Lung (tissue), 12 donors: ENCODE data around the gene TPMT. TPM values are rescaled to one million over a fixed set of nuclear protein-coding genes. Genes with fewer than 3 reads are reported as not detected.

Experiments used
- ATAC-seq: fragments of 200-7000 bp; cut with Tn5 transposase; one replicate; pipeline ENCODE4 v1.9.1; 2020; ENCODE audit warnings: moderate number of reproducible peaks; ENCODE audit not compliant: insufficient read depth, low FRiP score
- DNase-seq, 3 donors: peaks; one replicate each; pipeline ENCODE4 v3.0.0-alpha.2; 2013 to 2017
- H3K27ac ChIP-seq, 2 donors: one replicate each; pipeline ENCODE4 v1.5.1; 2013; ENCODE audit warnings: mild to moderate bottlenecking in 2 of 2, moderate library complexity in 2 of 2, control low read depth in 1 of 2, inconsistent platforms in 1 of 2, low read depth in 1 of 2, low read length in 1 of 2
- H3K27me3 ChIP-seq, 3 donors: one replicate each; pipeline ENCODE4 v1.5.1; 2013; ENCODE audit warnings: low read length in 2 of 3; ENCODE audit not compliant: control insufficient read depth in 3 of 3, insufficient read depth in 3 of 3
- H3K36me3 ChIP-seq, 4 donors: one replicate each; pipeline ENCODE4 v1.5.1; 2013; ENCODE audit warnings: low read length in 4 of 4, mild to moderate bottlenecking in 1 of 4, moderate library complexity in 1 of 4; ENCODE audit not compliant: control insufficient read depth in 4 of 4, insufficient read depth in 4 of 4
- H3K4me1 ChIP-seq, 5 donors: one replicate each; pipeline ENCODE4 v1.5.1; 2013; ENCODE audit warnings: low read length in 5 of 5, mild to moderate bottlenecking in 2 of 5, moderate library complexity in 1 of 5; ENCODE audit not compliant: control insufficient read depth in 5 of 5, insufficient read depth in 5 of 5
- H3K4me3 ChIP-seq: one replicate; pipeline ENCODE4 v1.5.1; 2013; ENCODE audit warnings: mild to moderate bottlenecking, control low read depth, moderate library complexity
- H3K9ac ChIP-seq, 2 donors: one replicate each; pipeline ENCODE4 v1.5.1; 2013; ENCODE audit warnings: low read length in 2 of 2, control low read depth in 1 of 2; ENCODE audit not compliant: insufficient read depth in 1 of 2
- H3K9me3 ChIP-seq, 4 donors: one replicate each; pipeline ENCODE4 v1.5.1; 2013; ENCODE audit warnings: low read length in 3 of 4, mild to moderate bottlenecking in 1 of 4, moderate library complexity in 1 of 4; ENCODE audit not compliant: control insufficient read depth in 4 of 4, insufficient read depth in 3 of 4
- CTCF ChIP-seq: IDR thresholded peaks from 2 replicates; pipeline ENCODE4 v1.5.1; 2012; ENCODE audit warnings: mild to moderate bottlenecking; ENCODE audit errors: control extremely low read depth, extremely low read depth
- WGBS, 2 donors: extraction: QIAGEN DNeasy Blood & Tissue Kit; methylation state at CpG; one replicate each; pipeline ENCODE4 v1.1.7; 2013; 5-methylcytosine and 5-hydroxymethylcytosine counted together
- polyA plus RNA-seq, 2 donors: library from polyadenylated mRNA; stranded (reverse); fragments of 200-250 nt; gene quantifications; one replicate each; pipeline ENCODE4 v1.2.1, GENCODE V29; 2013
- total RNA-seq, 2 donors: library from RNA; depleted of rRNA in 1 of 2; stranded (reverse); fragments of >200 nt in 1 of 2; gene quantifications; one replicate each; pipeline ENCODE4 v1.2.1, GENCODE V29; 2014 to 2021
- donor health status: control.
- donor health status: control.
- donor health status: Bipolar disorder and iron deficiency.
- donor health status: healthy.
- donor health status: DM: yes; HTN: yes; CAD: no.

Gene TPMT
- total and polyA plus RNA-seq, 4 donors: 9.6 to 17.6 (median 13.8) TPM

GRCh38 chr6:18081025-18081668 lies 73.7 kb downstream of the TPMT start:
- DNase-seq (no peak), ATAC-seq (no peak)
- Histone ChIP-seq H3K4me3 (no peak overlapping the region), H3K27me3 (no peaks in the 10 kb centered on the region), H3K36me3 (no peaks in the 10 kb centered on the region), H3K9ac (no peak overlapping the region), H3K27ac (no peak overlapping the region), H3K4me1 (no peaks in the 10 kb centered on the region), H3K9me3 (peaks cover 0 to 2% (median 0%) of the 10 kb centered on the region in 4 donors)
- no peak for TF ChIP-seq CTCF
- WGBS, 2 donors: 82 to 89% methylated on average over 11 of the region's 11 CpGs

GRCh38 chr6:18080544-18080943 lies 74.3 kb downstream of the TPMT start:
- no peak overlapping the region for H3K9ac ChIP-seq
- no peaks in the 10 kb centered on the region for H3K27me3 ChIP-seq
- 92 to 98% methylated on average over 4 of the region's 4 CpGs for WGBS, 2 donors

GRCh38 chr6:18078866-18079265 lies 76.0 kb downstream of the TPMT start:
- DNase-seq (no peak), ATAC-seq (no peak)
- no peak for TF ChIP-seq CTCF
- no peak overlapping the region for H3K27ac ChIP-seq
- H3K9me3 ChIP-seq: no peaks in the 10 kb centered on the region
- 70 to 75% methylated on average over 3 of the region's 3 CpGs for WGBS, 2 donors
- no peak overlapping the region for H3K4me3 ChIP-seq
- no peaks in the 10 kb centered on the region for H3K36me3 ChIP-seq
- no peaks in the 10 kb centered on the region for H3K4me1 ChIP-seq
- H3K9ac ChIP-seq: no peak overlapping the region
- H3K27me3 ChIP-seq: no peaks in the 10 kb centered on the region

More at GRCh38 chr6:18080544-18080943, 74.3 kb downstream of the TPMT start:
- H3K27ac ChIP-seq: no peak overlapping the region
- ATAC-seq (no peak), DNase-seq (no peak)
- H3K36me3 ChIP-seq: no peaks in the 10 kb centered on the region
- peaks cover 0 to 2% (median 0%) of the 10 kb centered on the region in 4 donors for H3K9me3 ChIP-seq
- no peak overlapping the region for H3K4me3 ChIP-seq
- TF ChIP-seq CTCF: no peak
- no peaks in the 10 kb centered on the region for H3K4me1 ChIP-seq

Other genes starting within 250 kb of the TPMT start
- gene KIF13A, start 167.4 kb downstream of the TPMT start, total RNA-seq: 10 to 100 TPM; 46.2 to 97.4 TPM
- gene KIF13A, start 167.4 kb downstream of the TPMT start, polyA plus RNA-seq: 10 to 100 TPM; 14.2 to 17.2 TPM
- gene NHLRC1, start 32.4 kb downstream of the TPMT start, total RNA-seq: 1 to 10 TPM in 1 of 2 donors, under 1 TPM in 1; 0.97 to 4.3 TPM
- 1 to 10 TPM; 1.5 to 2.9 TPM for gene NHLRC1, start 32.4 kb downstream of the TPMT start, polyA plus RNA-seq
- 10 to 100 TPM; 24.9 to 26.4 TPM for gene KDM1B, start 345 bp upstream of the TPMT start, total RNA-seq
- gene KDM1B, start 345 bp upstream of the TPMT start, polyA plus RNA-seq: 10 to 100 TPM in 1 of 2 donors, 1 to 10 TPM in 1; 4.1 to 14.4 TPM
- gene DEK, start 109.5 kb upstream of the TPMT start, total RNA-seq: 10 to 100 TPM; 69.5 to 87.6 TPM
- gene DEK, start 109.5 kb upstream of the TPMT start, polyA plus RNA-seq: 10 to 100 TPM; 35.2 to 43.6 TPM
- 10 to 100 TPM; 56.9 to 96.8 TPM for gene RNF144B, start 232.3 kb upstream of the TPMT start, total RNA-seq
- 10 to 100 TPM; 18.1 to 62.1 TPM for gene RNF144B, start 232.3 kb upstream of the TPMT start, polyA plus RNA-seq